Measurements from ENCODE around the gene SPAG17. TPM values are rescaled to one million over a fixed set of nuclear protein-coding genes. Genes with fewer than 3 reads are reported as not detected.

Gene SPAG17
- polyA plus RNA-seq, 1 donor (not counting 4 experiments of a cell fraction or from before 2014, with no cell fraction given) = 0.52 TPM

DNA sequence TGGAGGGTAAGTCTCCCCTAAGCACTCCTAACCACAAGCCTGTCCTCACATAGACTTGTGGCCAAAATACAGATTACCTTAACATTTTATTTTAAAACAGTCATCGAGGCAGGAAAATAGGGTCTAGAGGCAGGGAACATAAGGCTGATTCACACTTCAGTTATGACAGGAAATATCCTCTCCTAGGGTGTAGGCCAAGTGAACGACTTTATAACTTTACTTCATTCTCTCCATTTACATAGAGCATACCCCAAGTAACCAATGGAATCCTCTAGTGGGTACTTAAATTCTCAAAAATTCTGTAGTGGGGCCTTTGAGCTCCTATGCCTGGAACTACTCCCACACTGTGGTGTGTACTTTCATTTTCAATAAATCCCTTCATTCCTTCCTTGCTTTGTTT lies 142.5 kb downstream of the SPAG17 start:
- dilution Hi-C loops (cut with MboI; ENCODE audit: extremely low pct_ligation_motif_present, low sequenced_read_pairs) = no loop called here
- no peak overlapping the region for H3K9ac ChIP-seq (ENCODE audit: control insufficient read depth, extremely low read depth, insufficient read depth, low read length)
- no peak overlapping the region for H2AFZ ChIP-seq (ENCODE audit: control insufficient read depth, low read length)
- H3K4me1 ChIP-seq (ENCODE audit: control insufficient read depth, extremely low read depth, insufficient read depth, low read length) = no peaks in the 10 kb centered on the region
- no peak overlapping the region for H3K4me3 ChIP-seq (ENCODE audit: control insufficient read depth in 2 of 3, extremely low read depth in 1 of 3, insufficient read depth in 2 of 3, low read depth in 1 of 3, low read length in 3 of 3)
- no peaks in the 10 kb centered on the region for H3K79me2 ChIP-seq (ENCODE audit: control insufficient read depth, insufficient read depth, low read length)
- no peaks in the 10 kb centered on the region for H4K20me1 ChIP-seq (ENCODE audit: control insufficient read depth, extremely low read depth, insufficient read depth, low read length)
- no peaks in the 10 kb centered on the region for H3K36me3 ChIP-seq (ENCODE audit: control insufficient read depth in 2 of 2, extremely low read depth in 1 of 2, insufficient read depth in 2 of 2, low read length in 2 of 2)
- TF ChIP-seq EZH2 (IDR thresholded peaks at IDR 0.05; ENCODE audit: low read length) (no peak), CTCF (optimal IDR thresholded peaks at IDR 0.05 in 1 of 3, IDR thresholded peaks at IDR 0.05 in 1 of 3, conservative IDR thresholded peaks at IDR 0.05 in 1 of 3; ENCODE audit: extremely low read depth in 1 of 3, insufficient read depth in 2 of 3, low read length in 3 of 3) (no peak)
- H3K9me1 ChIP-seq (ENCODE audit: control insufficient read depth, extremely low read depth, insufficient read depth, low read length) = no peaks in the 10 kb centered on the region
- no peak overlapping the region for H3K27ac ChIP-seq (ENCODE audit: control insufficient read depth, insufficient read depth, low read length)
- DNase-seq (ENCODE audit: low read depth, low spot score) = no peak
- H3K9me3 ChIP-seq (ENCODE audit: control insufficient read depth, low read depth, low read length) = no peaks in the 10 kb centered on the region
- no peak for FAIRE-seq
- H3K4me2 ChIP-seq (ENCODE audit: control insufficient read depth, extremely low read depth, insufficient read depth, low read depth, low read length) = no peak overlapping the region
- H3K27me3 ChIP-seq (ENCODE audit: control insufficient read depth, extremely low read depth, insufficient read depth, low read length) = no peaks in the 10 kb centered on the region

- DNase-seq (ENCODE audit: low read depth, low spot score) (no peak), FAIRE-seq (no peak)
- no peaks in the 10 kb centered on the region for H3K9me1 ChIP-seq (ENCODE audit: control insufficient read depth, extremely low read depth, insufficient read depth, low read length)
- no peaks in the 10 kb centered on the region for H3K27me3 ChIP-seq (ENCODE audit: control insufficient read depth, extremely low read depth, insufficient read depth, low read length)
- H3K27ac ChIP-seq (ENCODE audit: control insufficient read depth, insufficient read depth, low read length) = no peak overlapping the region
- no peaks in the 10 kb centered on the region for H3K79me2 ChIP-seq (ENCODE audit: control insufficient read depth, insufficient read depth, low read length)
- H3K9me3 ChIP-seq (ENCODE audit: control insufficient read depth, low read depth, low read length) = no peaks in the 10 kb centered on the region
- H3K36me3 ChIP-seq (ENCODE audit: control insufficient read depth in 2 of 2, extremely low read depth in 1 of 2, insufficient read depth in 2 of 2, low read length in 2 of 2) = no peaks in the 10 kb centered on the region
- H3K4me1 ChIP-seq (ENCODE audit: control insufficient read depth, extremely low read depth, insufficient read depth, low read length) = no peaks in the 10 kb centered on the region
- TF ChIP-seq CTCF (optimal IDR thresholded peaks at IDR 0.05 in 1 of 3, IDR thresholded peaks at IDR 0.05 in 1 of 3, conservative IDR thresholded peaks at IDR 0.05 in 1 of 3; ENCODE audit: extremely low read depth in 1 of 3, insufficient read depth in 2 of 3, low read length in 3 of 3) (no peak), EZH2 (IDR thresholded peaks at IDR 0.05; ENCODE audit: low read length) (no peak)
- no peak overlapping the region for H3K4me3 ChIP-seq (ENCODE audit: control insufficient read depth in 2 of 3, extremely low read depth in 1 of 3, insufficient read depth in 2 of 3, low read depth in 1 of 3, low read length in 3 of 3)
- no peak overlapping the region for H2AFZ ChIP-seq (ENCODE audit: control insufficient read depth, low read length)
- no peak overlapping the region for H3K4me2 ChIP-seq (ENCODE audit: control insufficient read depth, extremely low read depth, insufficient read depth, low read depth, low read length)
- dilution Hi-C loops (cut with MboI; ENCODE audit: extremely low pct_ligation_motif_present, low sequenced_read_pairs) = no loop called here
- no peak overlapping the region for H3K9ac ChIP-seq (ENCODE audit: control insufficient read depth, extremely low read depth, insufficient read depth, low read length)
- no peaks in the 10 kb centered on the region for H4K20me1 ChIP-seq (ENCODE audit: control insufficient read depth, extremely low read depth, insufficient read depth, low read length)
Measured at GRCh38 chr1:118039170-118039569, 145.9 kb downstream of the SPAG17 start.
